Measurements from ENCODE around the gene IDH3G. TPM values are rescaled to one million over a fixed set of nuclear protein-coding genes. Genes with fewer than 3 reads are reported as not detected.
"Not testable (repeated sequence)": the region's sequence is repeated elsewhere in the genome, so short reads cannot be mapped to it uniquely, and the experiment has no call there.

The IDH3G gene
- total and polyA plus RNA-seq, 2 experiments from 2014 or later: 41.4 to 49.0 TPM

DNA sequence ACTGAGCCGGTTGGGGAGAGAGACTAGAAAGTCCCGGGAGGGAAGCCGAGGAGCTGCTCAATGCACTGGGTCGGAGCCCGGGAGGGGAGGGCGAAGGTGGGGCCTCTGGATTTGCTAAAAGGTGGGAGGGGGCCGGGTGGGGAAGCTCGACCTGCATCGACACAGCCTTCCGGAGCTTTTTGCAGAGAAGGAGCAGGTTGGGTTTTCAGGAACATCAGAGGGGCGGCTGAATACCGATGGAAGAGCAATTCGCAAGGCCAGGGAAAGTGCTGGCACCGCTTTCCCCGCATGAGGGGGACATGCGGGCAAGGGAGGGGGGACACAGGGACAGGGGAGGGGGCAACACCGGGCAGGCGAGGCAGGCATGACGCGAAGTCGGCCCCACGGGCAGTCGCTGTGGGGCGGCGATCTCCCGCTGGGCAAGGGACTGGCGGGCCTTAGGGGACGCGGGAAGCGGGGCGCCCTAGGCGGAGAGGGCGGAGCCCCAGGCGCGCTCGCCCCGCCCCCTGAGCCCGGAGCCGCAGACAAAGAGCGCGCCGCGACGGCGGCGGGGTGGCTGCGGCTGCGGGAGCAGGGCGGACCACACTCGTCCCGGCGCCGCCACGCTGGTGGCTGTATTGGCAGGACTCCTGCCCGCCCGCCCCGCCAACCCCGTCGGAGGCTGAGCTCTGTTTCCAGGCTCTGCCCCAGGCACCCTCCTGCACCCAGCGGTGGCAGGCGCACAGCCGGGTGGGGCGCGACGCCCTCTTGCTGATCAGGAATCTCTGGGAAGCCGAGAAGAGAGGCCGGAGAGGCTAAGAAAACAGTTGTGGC is 24.6 kb upstream of the IDH3G start:
- peak; percentile 39; the same call in 1 of the 2 replicates for TF ChIP-seq POLR2AphosphoS5 (IDR thresholded peaks at IDR 0.05; ENCODE audit: low read depth)
- TF ChIP-seq EZH2phosphoT487 (IDR thresholded peaks at IDR 0.05; ENCODE audit: unreplicated experiment): no peak
- TF ChIP-seq ZNF114 (CRISPR knock-in tag; IDR thresholded peaks at IDR 0.05): no peak
- TF ChIP-seq, protein P1, sequence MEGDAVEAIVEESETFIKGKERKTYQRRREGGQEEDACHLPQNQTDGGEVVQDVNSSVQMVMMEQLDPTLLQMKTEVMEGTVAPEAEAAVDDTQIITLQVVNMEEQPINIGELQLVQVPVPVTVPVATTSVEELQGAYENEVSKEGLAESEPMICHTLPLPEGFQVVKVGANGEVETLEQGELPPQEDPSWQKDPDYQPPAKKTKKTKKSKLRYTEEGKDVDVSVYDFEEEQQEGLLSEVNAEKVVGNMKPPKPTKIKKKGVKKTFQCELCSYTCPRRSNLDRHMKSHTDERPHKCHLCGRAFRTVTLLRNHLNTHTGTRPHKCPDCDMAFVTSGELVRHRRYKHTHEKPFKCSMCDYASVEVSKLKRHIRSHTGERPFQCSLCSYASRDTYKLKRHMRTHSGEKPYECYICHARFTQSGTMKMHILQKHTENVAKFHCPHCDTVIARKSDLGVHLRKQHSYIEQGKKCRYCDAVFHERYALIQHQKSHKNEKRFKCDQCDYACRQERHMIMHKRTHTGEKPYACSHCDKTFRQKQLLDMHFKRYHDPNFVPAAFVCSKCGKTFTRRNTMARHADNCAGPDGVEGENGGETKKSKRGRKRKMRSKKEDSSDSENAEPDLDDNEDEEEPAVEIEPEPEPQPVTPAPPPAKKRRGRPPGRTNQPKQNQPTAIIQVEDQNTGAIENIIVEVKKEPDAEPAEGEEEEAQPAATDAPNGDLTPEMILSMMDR (conservative IDR thresholded peaks at IDR 0.05; ENCODE audit: low read depth in 2 of 2): no peak
- Histone ChIP-seq H3F3A (replicated peaks; ENCODE audit: low read depth) (0 out of 2 replicates have a peak, but pooled peaks cover 2% of the 10 kb centered on the region), H3K27ac (ENCODE audit: low read depth) (peak overlapping the region; percentile 84), H3K4me2 (peak overlapping the region; percentile 73), H3K9me2 (ENCODE audit: insufficient read depth) (no peaks in the 10 kb centered on the region), H3K4me3 (peak overlapping the region; percentile 52), H4K20me1 (replicated peaks; ENCODE audit: insufficient read depth) (peaks cover 13% of the 10 kb centered on the region; the same call in 1 of the 2 replicates), H3K79me2 (replicated peaks; ENCODE audit: insufficient read depth) (peaks cover 95% of the 10 kb centered on the region), H2AFZ (no peak overlapping the region), H3K27me3 (ENCODE audit: insufficient read depth) (no peaks in the 10 kb centered on the region), H3K36me3 (ENCODE audit: insufficient read depth) (no peaks in the 10 kb centered on the region), H3K4me1 (ENCODE audit: insufficient read depth) (peaks cover 40% of the 10 kb centered on the region)
- H3K4me3 Mint-ChIP-seq: peak overlapping the region; percentile 63
- peaks cover 9% of the 10 kb centered on the region for H3K27me3 Mint-ChIP-seq (ENCODE audit: insufficient read depth, low read depth, poor library complexity)
- H3K9me3 Mint-ChIP-seq: no peaks in the 10 kb centered on the region
- peak overlapping the region; percentile 81; the same call in 1 of the 2 replicates for H3K27ac Mint-ChIP-seq
- H3K4me1 Mint-ChIP-seq: peaks cover 46% of the 10 kb centered on the region
- peak; percentile 76 for ATAC-seq
- peak; percentile 68 for DNase-seq (ENCODE audit: low spot score)
- peaks cover 15% of the 10 kb centered on the region; the same call in 2 of the 3 replicates for H3K36me3 Mint-ChIP-seq (ENCODE audit: low read depth)

DNA sequence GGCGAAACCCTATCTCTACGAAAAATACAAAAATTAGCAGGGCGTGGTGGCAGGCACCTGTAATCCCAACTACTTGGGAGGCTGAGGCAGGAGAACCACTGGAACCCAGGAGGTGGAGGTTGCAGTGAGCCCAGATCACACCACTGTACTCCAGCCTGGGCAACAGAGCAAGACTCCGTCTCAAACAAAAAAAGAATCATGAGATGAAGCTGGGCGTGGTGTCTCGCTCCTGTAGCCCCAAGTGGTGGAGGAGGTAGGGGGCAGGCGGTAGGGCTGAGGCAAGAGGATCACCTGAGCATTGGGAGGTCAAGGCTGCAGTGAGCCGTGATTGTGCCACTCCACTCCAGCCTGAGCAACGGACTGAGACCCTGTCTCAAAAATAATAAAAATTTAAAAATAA is 23.9 kb upstream of the IDH3G start:
- not testable (repeated sequence) for H3K36me3 ChIP-seq (ENCODE audit: insufficient read depth); H3K27ac Mint-ChIP-seq; H2AFZ ChIP-seq; H3K9me2 ChIP-seq (ENCODE audit: insufficient read depth); ATAC-seq; H3K4me3 ChIP-seq; H3K4me2 ChIP-seq; H3K27me3 ChIP-seq (ENCODE audit: insufficient read depth); H3K27me3 Mint-ChIP-seq (ENCODE audit: insufficient read depth, low read depth, poor library complexity); H3K9me3 Mint-ChIP-seq; DNase-seq (ENCODE audit: low spot score); H3K27ac ChIP-seq (ENCODE audit: low read depth); H3F3A ChIP-seq (replicated peaks; ENCODE audit: low read depth); H3K4me3 Mint-ChIP-seq
- Histone ChIP-seq H3K79me2 (replicated peaks; ENCODE audit: insufficient read depth) (peaks cover 95% of the 10 kb centered on the region), H4K20me1 (replicated peaks; ENCODE audit: insufficient read depth) (peaks cover 13% of the 10 kb centered on the region), H3K4me1 (ENCODE audit: insufficient read depth) (peaks cover 47% of the 10 kb centered on the region)
- H3K36me3 Mint-ChIP-seq (ENCODE audit: low read depth): peaks cover 12% of the 10 kb centered on the region; the same call in 2 of the 3 replicates
- H3K4me1 Mint-ChIP-seq: peaks cover 47% of the 10 kb centered on the region

DNA sequence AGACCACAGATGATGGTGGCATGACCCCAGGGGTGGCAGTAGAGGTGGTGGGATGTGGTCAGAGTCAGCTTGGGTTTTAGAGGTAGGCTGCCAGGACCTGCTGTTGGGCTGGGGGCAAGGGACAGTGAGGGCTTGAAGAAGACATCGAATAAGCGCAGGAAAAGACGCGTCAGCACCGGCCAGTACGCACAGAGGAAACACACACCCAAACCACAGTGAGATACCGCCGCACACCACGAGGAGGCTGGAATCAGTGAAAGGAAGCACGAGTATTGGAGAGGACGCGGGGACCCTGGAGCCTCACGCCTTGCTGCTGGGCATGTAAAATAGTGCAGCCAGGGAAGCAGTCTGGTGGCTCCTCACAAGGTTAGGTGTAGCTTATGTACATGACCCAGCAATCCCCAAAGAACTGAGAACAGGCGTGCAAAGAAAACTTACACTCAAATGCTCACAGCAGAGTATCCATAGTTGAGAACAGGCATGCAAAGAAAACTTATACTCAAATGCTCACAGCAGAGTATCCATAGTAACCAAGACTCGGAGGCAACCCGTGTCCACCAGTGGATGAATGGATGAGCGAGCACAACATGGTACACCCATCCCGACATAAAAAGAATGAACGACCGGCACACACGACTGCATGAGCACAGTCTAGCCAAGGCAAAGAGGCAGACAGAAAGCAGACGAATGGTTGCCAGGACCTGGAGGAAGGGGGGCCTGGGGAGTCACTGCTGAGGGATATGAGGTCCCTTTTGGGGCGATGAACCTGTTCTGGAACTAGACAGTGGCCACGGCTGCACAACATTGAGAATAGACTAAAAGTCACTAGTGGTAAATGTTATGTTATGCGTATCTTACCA is 22.9 kb upstream of the IDH3G start:
- Histone ChIP-seq H2AFZ (no peak overlapping the region), H3K4me3 (no peak overlapping the region), H3K36me3 (ENCODE audit: insufficient read depth) (no peaks in the 10 kb centered on the region), H3K79me2 (replicated peaks; ENCODE audit: insufficient read depth) (peaks cover 95% of the 10 kb centered on the region), H3F3A (replicated peaks; ENCODE audit: low read depth) (0 out of 2 replicates have a peak, but pooled peaks cover 2% of the 10 kb centered on the region), H3K4me1 (ENCODE audit: insufficient read depth) (peaks cover 47% of the 10 kb centered on the region), H3K27me3 (ENCODE audit: insufficient read depth) (no peaks in the 10 kb centered on the region), H3K27ac (ENCODE audit: low read depth) (no peak overlapping the region), H4K20me1 (replicated peaks; ENCODE audit: insufficient read depth) (peaks cover 13% of the 10 kb centered on the region), H3K9me2 (ENCODE audit: insufficient read depth) (no peaks in the 10 kb centered on the region), H3K4me2 (no peak overlapping the region)
- Mint-ChIP-seq H3K27me3 (ENCODE audit: insufficient read depth, low read depth, poor library complexity) (peaks cover 7% of the 10 kb centered on the region), H3K9me3 (no peaks in the 10 kb centered on the region), H3K4me1 (peaks cover 50% of the 10 kb centered on the region), H3K4me3 (no peak overlapping the region), H3K27ac (peak overlapping the region; percentile 59; the same call in 1 of the 2 replicates), H3K36me3 (ENCODE audit: low read depth) (peaks cover 14% of the 10 kb centered on the region; the same call in 2 of the 3 replicates)
- DNase-seq (ENCODE audit: low spot score) (no peak), ATAC-seq (no peak)
- TF ChIP-seq NANOG (IDR thresholded peaks at IDR 0.05; ENCODE audit: borderline replicate concordance): no peak
- TF ChIP-seq CREB1 (CRISPR knock-in tag; IDR thresholded peaks at IDR 0.05; ENCODE audit: low read depth): no peak
- TF ChIP-seq ZNF331 (CRISPR knock-in tag; IDR thresholded peaks at IDR 0.05; ENCODE audit: low read depth): no peak
- no peak for TF ChIP-seq EZH2phosphoT487 (IDR thresholded peaks at IDR 0.05; ENCODE audit: unreplicated experiment)
- TF ChIP-seq, protein P2, sequence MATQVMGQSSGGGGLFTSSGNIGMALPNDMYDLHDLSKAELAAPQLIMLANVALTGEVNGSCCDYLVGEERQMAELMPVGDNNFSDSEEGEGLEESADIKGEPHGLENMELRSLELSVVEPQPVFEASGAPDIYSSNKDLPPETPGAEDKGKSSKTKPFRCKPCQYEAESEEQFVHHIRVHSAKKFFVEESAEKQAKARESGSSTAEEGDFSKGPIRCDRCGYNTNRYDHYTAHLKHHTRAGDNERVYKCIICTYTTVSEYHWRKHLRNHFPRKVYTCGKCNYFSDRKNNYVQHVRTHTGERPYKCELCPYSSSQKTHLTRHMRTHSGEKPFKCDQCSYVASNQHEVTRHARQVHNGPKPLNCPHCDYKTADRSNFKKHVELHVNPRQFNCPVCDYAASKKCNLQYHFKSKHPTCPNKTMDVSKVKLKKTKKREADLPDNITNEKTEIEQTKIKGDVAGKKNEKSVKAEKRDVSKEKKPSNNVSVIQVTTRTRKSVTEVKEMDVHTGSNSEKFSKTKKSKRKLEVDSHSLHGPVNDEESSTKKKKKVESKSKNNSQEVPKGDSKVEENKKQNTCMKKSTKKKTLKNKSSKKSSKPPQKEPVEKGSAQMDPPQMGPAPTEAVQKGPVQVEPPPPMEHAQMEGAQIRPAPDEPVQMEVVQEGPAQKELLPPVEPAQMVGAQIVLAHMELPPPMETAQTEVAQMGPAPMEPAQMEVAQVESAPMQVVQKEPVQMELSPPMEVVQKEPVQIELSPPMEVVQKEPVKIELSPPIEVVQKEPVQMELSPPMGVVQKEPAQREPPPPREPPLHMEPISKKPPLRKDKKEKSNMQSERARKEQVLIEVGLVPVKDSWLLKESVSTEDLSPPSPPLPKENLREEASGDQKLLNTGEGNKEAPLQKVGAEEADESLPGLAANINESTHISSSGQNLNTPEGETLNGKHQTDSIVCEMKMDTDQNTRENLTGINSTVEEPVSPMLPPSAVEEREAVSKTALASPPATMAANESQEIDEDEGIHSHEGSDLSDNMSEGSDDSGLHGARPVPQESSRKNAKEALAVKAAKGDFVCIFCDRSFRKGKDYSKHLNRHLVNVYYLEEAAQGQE (IDR thresholded peaks at IDR 0.05; ENCODE audit: unreplicated experiment): no peak
- TF ChIP-seq, protein P1 (conservative IDR thresholded peaks at IDR 0.05; ENCODE audit: low read depth in 2 of 2): no peak
